HG03575 (cell line): ENCODE data around the gene LRRC2.

Experiments
- ATAC-seq: cut with Tn5 transposase; IDR thresholded peaks from one replicate; pipeline ENCODE4 v1.9.1; 2021; ENCODE audit not compliant: unreplicated experiment, insufficient number of reproducible peaks, low FRiP score; ENCODE audit errors: extremely low read depth

The LRRC2 gene

GRCh38 chr3:46489875-46490274 lies 76.2 kb downstream of the LRRC2 start:
- ATAC-seq: no peak

GRCh38 chr3:46489381-46489780 lies 76.7 kb downstream of the LRRC2 start:
- ATAC-seq: no peak

DNA sequence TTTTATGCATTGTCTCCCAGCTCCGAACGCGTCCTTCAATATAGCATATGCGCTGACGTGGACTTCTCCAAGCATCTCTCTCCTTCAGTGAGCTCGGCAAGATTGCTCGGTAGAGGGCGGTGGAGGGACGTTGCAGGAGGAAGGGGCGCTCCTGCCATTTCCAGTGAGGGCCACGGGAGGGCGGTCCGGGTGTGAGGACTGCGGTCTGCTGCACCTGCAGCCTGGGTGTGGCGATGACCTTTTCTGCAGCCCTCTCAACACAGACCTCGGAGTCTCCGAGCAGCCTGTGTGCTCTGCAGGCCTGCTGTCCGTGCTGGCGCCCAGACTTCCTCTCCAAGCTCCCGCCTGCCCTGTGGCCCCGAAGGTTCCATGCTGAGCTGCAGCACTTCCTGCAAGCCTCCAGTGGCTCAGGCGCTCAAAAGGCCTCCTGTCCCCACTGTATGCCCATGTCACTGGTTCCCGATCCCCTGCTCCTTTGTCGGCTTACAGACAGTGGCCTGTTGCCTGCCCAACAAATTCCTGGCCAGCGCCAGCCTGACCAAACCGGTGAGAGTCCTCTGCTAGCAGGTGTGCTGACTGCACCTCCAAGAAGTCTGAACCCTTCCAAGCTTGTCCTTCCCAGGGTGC lies 77.3 kb downstream of the LRRC2 start:
- ATAC-seq: no peak

- ATAC-seq: no peak
Measured at GRCh38 chr3:46485779-46486175, 80.3 kb downstream of the LRRC2 start.

DNA sequence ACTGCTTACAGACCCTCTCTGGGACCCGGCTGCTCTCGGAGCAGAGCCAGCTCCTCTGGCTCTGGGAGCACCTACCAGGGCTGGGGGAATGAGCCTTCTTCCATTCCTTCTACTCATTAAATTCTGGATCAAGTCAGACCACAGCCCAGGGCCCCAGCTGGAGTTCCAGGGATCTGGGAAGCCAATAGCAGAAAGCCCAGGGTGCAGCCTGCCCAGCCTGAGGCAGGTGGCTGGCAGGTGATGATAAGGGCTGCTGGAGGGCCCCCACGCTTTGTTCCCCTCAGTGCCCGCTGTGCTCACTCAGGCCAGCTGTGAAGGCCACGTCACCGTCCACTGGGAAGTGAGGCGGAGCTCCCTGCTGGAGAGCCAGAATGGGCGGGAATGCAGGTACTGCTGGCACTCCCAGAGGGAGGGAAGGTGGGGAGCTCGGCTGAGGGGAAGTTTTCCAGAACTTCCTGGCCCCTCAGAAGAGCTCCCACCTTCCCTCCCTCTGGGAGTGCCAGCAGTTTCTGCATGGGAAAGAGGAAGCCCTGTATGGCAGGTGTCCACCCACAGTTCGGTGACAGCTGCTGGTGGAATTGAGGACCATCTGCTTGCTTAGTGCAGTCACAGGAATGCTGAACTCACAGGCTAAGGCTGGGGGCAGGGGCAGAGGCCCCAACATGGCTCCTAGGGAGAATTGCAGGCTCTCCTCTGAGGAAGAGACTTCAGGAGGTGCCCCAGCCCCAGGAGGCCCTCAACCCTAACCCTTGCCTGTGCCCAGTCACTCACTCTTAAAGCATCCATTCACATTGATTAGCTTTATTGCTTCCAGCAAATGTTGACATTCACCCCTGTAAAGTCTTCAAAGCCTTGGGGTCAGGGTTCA lies 81.0 kb downstream of the LRRC2 start:
- ATAC-seq: no peak

DNA sequence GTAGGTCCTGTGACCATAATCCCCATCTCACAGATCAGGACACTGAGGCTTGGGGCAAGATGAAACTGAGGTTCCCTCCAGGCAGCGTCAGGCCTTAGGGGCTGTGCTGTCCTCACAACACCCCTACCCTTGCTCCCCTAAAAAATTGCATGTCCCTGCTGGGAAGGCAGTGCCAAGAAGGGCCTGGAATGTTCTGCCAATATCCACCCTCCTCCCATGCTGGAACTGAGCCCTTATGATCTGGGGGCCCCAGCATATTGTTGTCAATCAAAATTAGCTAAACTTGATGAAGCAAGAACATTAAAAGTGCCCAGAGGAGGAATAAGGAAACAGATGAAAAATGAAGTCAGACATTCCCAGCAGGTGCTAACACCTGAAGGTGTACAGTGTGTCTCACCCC lies 81.7 kb downstream of the LRRC2 start:
- no peak for ATAC-seq

- ATAC-seq: no peak
Measured at GRCh38 chr3:46483825-46484224, 82.3 kb downstream of the LRRC2 start.

GRCh38 chr3:46482632-46483350 lies 83.3 kb downstream of the LRRC2 start:
- no peak for ATAC-seq

DNA sequence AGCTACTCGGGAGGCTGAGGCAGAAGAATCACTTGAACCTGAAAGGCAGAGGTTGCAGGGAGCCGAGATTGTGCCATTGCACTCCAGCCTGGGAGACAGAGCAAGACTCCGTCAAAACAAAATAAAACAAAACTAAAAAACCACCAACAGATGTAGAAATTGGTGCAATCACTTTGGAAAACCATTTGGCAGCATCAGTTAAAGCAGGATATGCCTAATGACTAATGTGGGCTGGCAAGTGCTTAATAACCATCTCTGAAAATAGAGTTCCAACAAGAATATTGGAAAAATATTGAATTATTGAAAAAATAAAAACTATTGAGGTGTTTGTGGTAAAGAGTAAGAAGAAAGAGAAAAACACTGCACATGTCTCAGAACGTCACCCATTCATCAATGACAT lies 84.5 kb downstream of the LRRC2 start:
- ATAC-seq: no peak

- no peak for ATAC-seq
Measured at GRCh38 chr3:46480491-46481195, 85.5 kb downstream of the LRRC2 start.

GRCh38 chr3:46479696-46480095 lies 86.4 kb downstream of the LRRC2 start:
- no peak for ATAC-seq

DNA sequence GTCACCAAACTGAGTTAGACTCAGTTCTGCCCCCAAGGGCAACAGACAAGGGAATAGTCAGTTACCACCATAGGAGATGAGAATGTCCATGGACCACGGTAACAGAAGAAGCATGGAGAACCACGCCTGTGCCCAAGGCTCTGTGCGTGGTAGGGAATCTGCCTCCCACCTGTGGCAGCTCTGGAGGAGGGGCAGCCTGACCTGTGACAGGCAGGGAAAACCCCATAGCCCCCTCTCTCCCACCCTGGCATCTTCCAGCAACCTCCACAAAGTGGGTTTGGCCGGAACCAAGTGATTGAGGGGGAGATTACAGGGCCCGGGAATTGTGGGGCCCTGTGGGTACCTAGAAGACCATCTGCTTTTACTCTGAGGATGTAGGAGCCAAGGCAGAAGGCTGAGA lies 87.1 kb downstream of the LRRC2 start:
- no peak for ATAC-seq

DNA sequence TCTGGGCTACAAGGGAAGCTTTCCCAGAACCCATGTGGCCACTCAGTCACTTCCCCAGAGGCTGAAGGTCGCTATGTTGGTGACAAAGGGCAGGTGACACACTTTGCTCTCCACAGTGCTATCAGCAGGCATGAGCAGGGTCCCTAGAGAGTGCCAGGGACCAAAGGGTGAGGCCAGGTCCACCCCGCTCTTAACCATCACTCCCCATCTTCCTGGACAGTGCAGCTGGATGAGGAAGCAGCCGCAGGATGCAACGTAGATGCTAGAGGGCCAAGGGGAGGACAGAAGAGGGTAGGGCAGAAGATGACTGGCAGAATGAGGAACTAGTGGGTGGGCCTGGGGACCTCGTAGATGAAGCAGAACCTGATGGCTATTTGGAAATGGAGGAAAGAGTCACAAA lies 87.8 kb downstream of the LRRC2 start:
- no peak for ATAC-seq

GRCh38 chr3:46477756-46478155 lies 88.3 kb downstream of the LRRC2 start:
- ATAC-seq: no peak

DNA sequence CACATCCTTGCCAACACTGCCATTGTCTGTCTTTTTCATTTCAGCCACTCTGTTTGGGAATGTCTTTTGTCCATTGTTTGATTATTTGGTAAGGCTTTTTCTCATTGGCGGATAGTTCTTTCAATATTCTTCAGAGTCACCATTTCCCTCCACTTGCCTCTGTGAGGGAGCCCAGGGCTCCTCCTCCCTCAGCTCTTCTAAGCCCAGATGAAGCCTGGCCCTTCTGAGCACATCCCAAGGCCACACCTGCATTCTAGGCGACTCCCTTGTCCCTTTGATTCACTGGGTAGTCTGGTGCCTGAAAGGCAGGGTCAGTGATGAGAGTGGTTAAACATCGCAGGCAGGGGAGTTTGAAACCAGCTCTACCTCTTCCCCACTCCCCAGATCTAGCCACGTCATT lies 89.0 kb downstream of the LRRC2 start:
- no peak for ATAC-seq

DNA sequence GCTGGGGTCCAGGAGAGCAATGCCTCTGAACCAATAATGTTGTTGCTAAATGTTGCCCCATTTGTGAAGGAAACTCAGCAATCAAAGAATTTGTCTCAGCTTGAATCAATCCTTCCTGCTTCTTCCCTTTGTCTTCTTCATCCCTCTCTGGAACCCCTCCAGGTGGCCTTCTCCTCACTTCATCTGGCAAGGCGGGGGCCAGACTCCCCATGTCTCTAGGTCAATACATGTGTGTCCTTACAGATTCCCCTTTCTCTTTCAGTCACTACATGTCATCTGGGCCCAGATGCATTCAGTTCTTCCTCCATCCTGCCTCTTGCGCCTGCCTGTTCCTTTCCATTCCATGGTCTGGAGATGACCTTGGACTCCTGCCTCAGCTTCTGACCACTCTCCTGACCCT lies 93.4 kb downstream of the LRRC2 start:
- no peak for ATAC-seq

DNA sequence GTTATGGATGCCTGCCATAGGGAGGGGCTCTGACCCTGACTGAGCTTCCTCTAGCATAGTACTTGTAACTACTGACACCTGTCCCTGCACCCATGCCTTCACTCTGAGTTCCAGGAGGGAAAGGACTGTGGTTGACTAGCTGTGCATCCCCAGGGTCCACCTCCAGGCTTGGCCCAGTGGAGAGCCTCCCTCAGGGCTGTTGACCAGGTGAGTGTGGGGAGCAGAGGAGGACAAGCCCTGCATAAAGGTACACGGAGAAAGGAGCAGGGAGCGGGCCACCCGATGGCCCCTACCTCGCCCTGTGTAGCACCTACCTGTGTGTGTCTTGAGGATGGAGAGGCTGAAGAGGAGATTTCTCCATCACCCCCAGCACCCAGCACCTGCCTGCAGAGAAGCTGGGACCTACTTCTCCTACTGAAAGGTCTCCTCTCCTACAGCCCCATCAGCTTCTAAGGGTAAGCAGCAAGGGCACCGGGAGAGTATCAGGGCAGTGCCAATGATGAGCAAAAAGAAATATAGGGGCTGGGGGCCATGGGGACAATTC lies 94.7 kb downstream of the LRRC2 start:
- ATAC-seq: no peak

DNA sequence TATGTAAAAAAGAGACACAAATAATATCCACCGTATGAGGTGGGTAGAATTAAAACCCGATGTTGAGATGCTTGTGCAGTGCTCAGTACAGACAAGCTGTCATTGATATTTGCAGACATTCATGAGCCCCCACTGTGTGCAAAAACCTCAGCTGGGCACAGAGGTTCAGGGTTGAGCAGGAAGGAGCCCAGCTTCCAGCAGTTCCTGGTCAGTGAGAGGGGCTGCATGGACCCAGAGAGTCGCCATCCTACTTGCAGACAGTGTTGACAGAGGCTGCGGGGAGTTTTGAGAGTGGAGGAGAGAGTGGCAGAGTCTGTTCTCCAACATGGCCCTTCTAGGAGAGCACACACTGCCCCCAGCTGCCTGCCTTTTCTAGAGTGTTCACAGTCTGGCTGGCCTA lies 95.3 kb downstream of the LRRC2 start:
- ATAC-seq: no peak

GRCh38 chr3:46469680-46470357 lies 96.3 kb downstream of the LRRC2 start:
- ATAC-seq: no peak
